ENCODE measurements around the gene JAG1.

JAG1 gene

GRCh38 chr20:10667560-10668167 lies 6.1 kb downstream of the JAG1 start:
- DNase-seq (ENCODE audit: low read depth): no peak

GRCh38 chr20:10667077-10667401 lies 6.8 kb downstream of the JAG1 start:
- no peak for DNase-seq (ENCODE audit: low read depth)

DNA sequence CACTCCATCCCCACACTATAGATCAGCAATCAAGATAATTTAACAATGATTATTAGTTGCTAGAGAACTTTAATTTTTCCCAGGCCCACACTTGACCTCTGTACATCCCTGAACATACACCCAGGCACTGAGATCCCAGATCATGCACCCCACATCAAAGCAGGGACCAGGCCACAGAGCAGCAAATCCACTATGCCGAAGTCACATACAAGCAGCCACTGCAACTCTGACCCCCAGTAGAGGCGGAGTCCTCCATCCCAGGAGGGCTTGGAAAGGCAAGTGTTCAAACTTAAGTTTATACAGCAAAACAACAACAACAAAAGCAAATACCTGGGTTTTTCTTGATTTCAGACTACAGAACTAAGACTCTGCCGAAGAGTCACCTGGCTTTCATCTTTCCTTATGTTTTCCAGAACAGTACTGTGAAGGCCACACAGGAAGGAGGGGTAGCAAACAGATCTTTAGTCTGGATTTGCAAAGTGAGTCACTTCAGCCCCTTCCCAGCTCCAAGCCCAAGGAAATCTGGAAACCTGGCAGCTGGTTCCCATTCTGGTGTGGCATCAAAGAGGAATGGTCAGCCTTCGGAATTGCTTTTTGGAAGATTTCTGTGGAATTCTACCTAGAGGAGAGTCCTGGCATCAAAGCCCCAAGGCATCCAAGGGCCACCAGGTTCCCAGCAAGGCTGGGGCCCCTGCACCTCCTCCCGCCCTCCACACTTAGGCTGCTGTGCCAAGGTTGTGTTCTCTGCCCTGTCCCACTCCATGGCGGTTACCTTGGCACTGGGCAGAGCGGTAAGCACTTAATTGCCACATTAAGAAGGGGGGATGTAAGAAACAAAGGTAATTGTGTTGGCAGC lies 7.3 kb downstream of the JAG1 start:
- no peak for DNase-seq (ENCODE audit: low read depth)

- DNase-seq (ENCODE audit: low read depth): no peak
These were observed 8.0 kb downstream of the JAG1 start for GRCh38 chr20:10665791-10666190.

DNA sequence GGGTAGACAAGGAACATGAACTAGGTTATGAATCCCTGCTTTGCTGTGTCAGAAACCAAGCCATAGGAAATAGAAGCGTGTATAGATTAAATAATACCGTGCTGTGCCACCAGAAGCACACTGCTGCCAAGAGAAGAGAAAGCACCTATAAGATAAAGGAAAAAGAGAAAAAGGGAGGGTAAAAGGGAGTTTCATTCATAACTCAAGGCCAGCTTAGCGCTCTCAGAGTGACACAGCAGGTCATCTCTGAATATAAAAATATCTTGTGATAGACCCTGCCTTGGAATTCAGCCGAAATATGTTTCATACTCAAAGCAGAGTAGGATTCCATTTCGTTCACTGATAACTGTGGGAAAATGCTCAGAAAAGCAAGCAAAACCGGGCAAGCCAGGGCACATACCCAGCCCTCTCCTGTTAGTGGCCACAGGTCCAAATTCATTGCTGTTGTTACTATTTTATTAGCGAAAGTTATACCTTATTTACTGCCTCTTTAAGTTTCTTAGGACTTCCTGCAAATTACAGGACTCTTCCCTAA lies 8.7 kb downstream of the JAG1 start:
- DNase-seq (ENCODE audit: low read depth): no peak

GRCh38 chr20:10663756-10664155 lies 10.0 kb downstream of the JAG1 start:
- no peak for DNase-seq (ENCODE audit: low read depth)

GRCh38 chr20:10662661-10663458 lies 10.9 kb downstream of the JAG1 start:
- no peak for DNase-seq (ENCODE audit: low read depth)

GRCh38 chr20:10662151-10662550 lies 11.6 kb downstream of the JAG1 start:
- DNase-seq (ENCODE audit: low read depth): no peak

DNA sequence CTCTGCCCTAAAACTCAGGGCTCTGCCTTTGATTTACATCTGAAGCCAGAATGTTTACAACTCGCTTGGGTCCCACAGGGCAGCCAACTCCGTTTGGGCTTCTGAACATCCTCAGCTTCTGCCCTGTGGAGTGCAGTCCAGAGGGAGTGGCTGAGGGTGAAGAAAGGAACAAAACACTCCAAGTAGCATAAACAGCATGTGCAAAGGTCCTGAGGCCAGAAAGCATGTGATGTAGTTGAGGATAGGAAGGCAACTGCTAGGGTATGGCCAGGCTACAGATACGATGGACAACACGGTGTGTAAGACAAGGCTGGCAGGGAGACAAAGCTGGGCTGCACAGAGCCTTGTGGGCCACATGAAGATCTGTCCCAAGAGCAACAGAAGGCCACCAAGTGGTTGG lies 12.5 kb downstream of the JAG1 start:
- DNase-seq (ENCODE audit: low read depth): no peak

GRCh38 chr20:10660661-10661060 lies 13.1 kb downstream of the JAG1 start:
- no peak for DNase-seq (ENCODE audit: low read depth)

- no peak for DNase-seq (ENCODE audit: low read depth)
These were observed 13.9 kb downstream of the JAG1 start for GRCh38 chr20:10659651-10660601.

GRCh38 chr20:10658876-10659632 lies 14.7 kb downstream of the JAG1 start:
- no peak for DNase-seq (ENCODE audit: low read depth)

- no peak for DNase-seq (ENCODE audit: low read depth)
These were observed 15.6 kb downstream of the JAG1 start for GRCh38 chr20:10658051-10658823.

- DNase-seq (ENCODE audit: low read depth): no peak
These were observed 16.3 kb downstream of the JAG1 start for GRCh38 chr20:10657453-10657852.

DNA sequence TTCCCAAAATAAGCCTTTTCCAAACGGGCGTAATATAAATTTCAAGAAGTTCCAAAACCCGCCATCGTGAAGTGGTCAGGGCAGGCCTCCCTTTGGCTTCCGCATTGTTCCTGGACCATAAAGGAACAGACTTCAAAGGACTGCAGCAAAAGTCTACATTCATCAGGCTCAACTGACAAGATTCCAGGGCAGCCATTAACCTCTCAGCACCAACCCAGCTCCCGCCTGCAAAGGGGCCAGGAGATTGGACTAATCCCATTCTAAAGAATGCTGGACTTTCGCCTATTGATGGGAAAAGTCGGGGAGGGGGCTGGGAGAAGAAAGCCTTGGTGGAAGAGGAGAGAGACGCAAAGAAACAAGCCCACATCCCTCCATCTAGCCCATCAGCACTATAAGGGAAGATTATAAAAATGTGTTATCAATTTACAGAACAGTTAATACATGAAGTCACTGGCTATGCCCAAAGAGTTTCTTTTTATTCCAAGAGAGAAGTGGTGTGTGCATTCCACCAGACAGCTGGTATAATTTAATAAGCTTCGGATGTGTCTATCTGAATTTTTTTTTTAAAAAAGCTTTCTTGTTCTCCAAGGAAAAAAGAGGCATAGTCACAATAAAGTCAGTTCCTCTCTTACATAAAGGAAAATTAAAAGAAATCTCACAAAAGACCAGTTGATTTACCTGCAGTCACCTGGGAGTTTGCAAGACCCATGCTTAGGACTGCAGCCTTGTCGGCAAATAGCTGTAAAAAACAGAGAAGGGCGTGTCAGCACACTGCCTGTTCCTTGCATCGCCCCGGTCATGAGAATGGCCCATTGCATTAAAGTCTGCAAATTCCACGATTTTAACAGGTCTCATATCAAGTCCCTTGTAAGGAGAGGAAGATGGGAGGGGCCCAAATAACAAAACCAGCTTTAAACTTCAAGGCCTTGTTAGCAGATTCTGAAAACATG lies 17.8 kb downstream of the JAG1 start:
- DNase-seq (ENCODE audit: low read depth): no peak

- no peak for DNase-seq (ENCODE audit: low read depth)
These were observed 19.2 kb downstream of the JAG1 start for GRCh38 chr20:10654630-10655029.

DNA sequence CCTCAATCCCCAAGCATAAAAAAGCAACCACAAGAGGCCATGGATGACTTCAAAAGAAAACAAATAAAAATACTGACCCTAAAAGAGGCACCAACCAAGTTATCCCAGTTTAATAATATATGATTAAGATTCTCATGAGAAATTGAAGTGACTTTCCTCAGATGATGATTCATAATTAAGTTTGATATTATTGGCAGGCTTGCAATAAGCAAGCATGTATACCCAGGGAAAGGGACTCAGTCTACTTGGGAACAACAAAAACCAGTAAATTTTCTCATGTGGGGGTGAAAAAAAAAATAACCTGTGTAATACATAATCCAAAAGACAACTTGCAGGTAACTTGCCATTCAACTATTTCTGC lies 19.6 kb downstream of the JAG1 start:
- DNase-seq (ENCODE audit: low read depth): no peak

GRCh38 chr20:10653599-10654249 lies 20.1 kb downstream of the JAG1 start:
- DNase-seq (ENCODE audit: low read depth): no peak

Data from activated T-cell treated with anti-CD3 and anti-CD28 coated beads for 1 hour (primary cell).